ENCODE measurements around the gene SYT8. TPM values are rescaled to one million over a fixed set of nuclear protein-coding genes. Genes with fewer than 3 reads are reported as not detected.

The SYT8 gene
- total RNA-seq, 1 experiment from 2014 or later = 7.8 TPM

GRCh38 chr11:1822648-1823375, 12.0 kb upstream of the SYT8 start:
- no peaks in the 10 kb centered on the region for H3K9me2 ChIP-seq (replicated peaks; ENCODE audit: low read length)

GRCh38 chr11:1823376-1824220, 11.2 kb upstream of the SYT8 start:
- H3K79me2 ChIP-seq (ENCODE audit: low read length) = no peaks in the 10 kb centered on the region
- H3K27ac ChIP-seq (ENCODE audit: low read length) = no peak overlapping the region
- BruUV-seq (replicated peaks) = no TSS peak
- no peak overlapping the region for H3K9ac ChIP-seq (ENCODE audit: low read length)
- intact Hi-C loops (cut with micrococcal nuclease) = no loop called here
- no peak for TF ChIP-seq EZH2phosphoT487 (IDR thresholded peaks at IDR 0.05; ENCODE audit: borderline replicate concordance, low read length)
- no peak for TF ChIP-seq EZH2 (IDR thresholded peaks at IDR 0.05; ENCODE audit: low read length, unreplicated experiment)
- TF ChIP-seq CTCF (conservative IDR thresholded peaks at IDR 0.05; ENCODE audit: low read depth, low read length) = no peak
- no peaks in the 10 kb centered on the region for H3K9me2 ChIP-seq (replicated peaks; ENCODE audit: low read length)
- DNase-seq = no peak
- H3K4me2 ChIP-seq (ENCODE audit: low read length) = no peak overlapping the region
- H3K4me1 ChIP-seq (ENCODE audit: insufficient read depth, low read length) = peaks cover 21% of the 10 kb centered on the region
- no peak for ATAC-seq
- no peaks in the 10 kb centered on the region for H3K36me3 ChIP-seq (ENCODE audit: low read depth, low read length)
- no peak overlapping the region for H2AFZ ChIP-seq (ENCODE audit: low read length)
- POLR2A ChIA-PET (ENCODE audit: unreplicated experiment) = no interaction called here
- CTCF ChIA-PET = interaction anchor here (0.5 kb wide), 1 partner anchor 9 kb away, joined by 5 read pairs; no protein-coding TSS in a partner anchor
- no peaks in the 10 kb centered on the region for H3K27me3 ChIP-seq (ENCODE audit: low read length)
- no peaks in the 10 kb centered on the region for H3K9me3 ChIP-seq (ENCODE audit: low read length)
- H3F3A ChIP-seq (ENCODE audit: low read length, unreplicated experiment) = no peaks in the 10 kb centered on the region
- H4K20me1 ChIP-seq (ENCODE audit: low read length) = no peaks in the 10 kb centered on the region
- no peak overlapping the region for H3K4me3 ChIP-seq (ENCODE audit: low read length)

More at GRCh38 chr11:1822648-1823375, 12.0 kb upstream of the SYT8 start:
- Histone ChIP-seq H3K79me2 (ENCODE audit: low read length) (no peaks in the 10 kb centered on the region), H3K4me3 (ENCODE audit: low read length) (no peak overlapping the region), H3K27ac (ENCODE audit: low read length) (no peak overlapping the region), H3K4me1 (ENCODE audit: insufficient read depth, low read length) (peaks cover 13% of the 10 kb centered on the region), H3K9me3 (ENCODE audit: low read length) (no peaks in the 10 kb centered on the region), H3K27me3 (ENCODE audit: low read length) (no peaks in the 10 kb centered on the region), H4K20me1 (ENCODE audit: low read length) (no peaks in the 10 kb centered on the region), H3K9ac (ENCODE audit: low read length) (no peak overlapping the region), H3F3A (ENCODE audit: low read length, unreplicated experiment) (no peaks in the 10 kb centered on the region), H3K36me3 (ENCODE audit: low read depth, low read length) (no peaks in the 10 kb centered on the region), H3K4me2 (ENCODE audit: low read length) (no peak overlapping the region), H2AFZ (ENCODE audit: low read length) (no peak overlapping the region)
- ATAC-seq (no peak), DNase-seq (no peak)
- TF ChIP-seq EZH2phosphoT487 (IDR thresholded peaks at IDR 0.05; ENCODE audit: borderline replicate concordance, low read length) (no peak), CTCF (conservative IDR thresholded peaks at IDR 0.05; ENCODE audit: low read depth, low read length) (no peak), EZH2 (IDR thresholded peaks at IDR 0.05; ENCODE audit: low read length, unreplicated experiment) (no peak)
- POLR2A ChIA-PET (ENCODE audit: unreplicated experiment) = no interaction called here
- BruUV-seq (replicated peaks) = no TSS peak
- intact Hi-C loops (cut with micrococcal nuclease) = no loop called here
- CTCF ChIA-PET = interaction anchor here (0.5 kb wide), 1 partner anchor 10 kb away, joined by 7 read pairs; no protein-coding TSS in a partner anchor

All from PC-3 (cell line).